ENCODE measurements around the gene BICC1.

Gene BICC1

GRCh38 chr10:58512491-58513187 is at the start of gene BICC1:
TSS of gene BICC1 (plus strand) at chr10:58512872. CDS start at chr10:58513144, 272 bp downstream.
- peak; percentile 50 for DNase-seq

DNA sequence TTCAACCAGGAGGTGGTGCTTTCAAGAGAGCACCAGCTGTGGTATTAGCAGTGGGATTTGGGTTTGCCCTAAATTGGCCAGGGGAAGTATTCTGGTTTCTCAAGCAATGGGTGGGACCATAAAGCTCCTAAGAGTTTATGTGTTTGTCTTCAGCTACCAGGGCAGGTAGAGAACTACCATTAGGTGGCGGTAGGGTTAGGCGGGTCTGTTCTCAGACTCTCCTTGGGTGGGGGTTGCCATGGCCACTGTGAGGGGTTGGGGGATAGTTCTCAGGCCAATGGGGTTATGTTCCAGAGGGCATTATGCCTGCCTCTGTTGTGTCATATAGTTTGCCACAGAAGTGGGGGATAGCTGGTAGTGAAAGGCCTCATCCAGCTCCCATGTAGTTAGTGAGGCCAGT is 47.7 kb upstream of the BICC1 start:
- no peak for DNase-seq

GRCh38 chr10:58465629-58466028 is 47.0 kb upstream of the BICC1 start:
- no peak for DNase-seq

DNA sequence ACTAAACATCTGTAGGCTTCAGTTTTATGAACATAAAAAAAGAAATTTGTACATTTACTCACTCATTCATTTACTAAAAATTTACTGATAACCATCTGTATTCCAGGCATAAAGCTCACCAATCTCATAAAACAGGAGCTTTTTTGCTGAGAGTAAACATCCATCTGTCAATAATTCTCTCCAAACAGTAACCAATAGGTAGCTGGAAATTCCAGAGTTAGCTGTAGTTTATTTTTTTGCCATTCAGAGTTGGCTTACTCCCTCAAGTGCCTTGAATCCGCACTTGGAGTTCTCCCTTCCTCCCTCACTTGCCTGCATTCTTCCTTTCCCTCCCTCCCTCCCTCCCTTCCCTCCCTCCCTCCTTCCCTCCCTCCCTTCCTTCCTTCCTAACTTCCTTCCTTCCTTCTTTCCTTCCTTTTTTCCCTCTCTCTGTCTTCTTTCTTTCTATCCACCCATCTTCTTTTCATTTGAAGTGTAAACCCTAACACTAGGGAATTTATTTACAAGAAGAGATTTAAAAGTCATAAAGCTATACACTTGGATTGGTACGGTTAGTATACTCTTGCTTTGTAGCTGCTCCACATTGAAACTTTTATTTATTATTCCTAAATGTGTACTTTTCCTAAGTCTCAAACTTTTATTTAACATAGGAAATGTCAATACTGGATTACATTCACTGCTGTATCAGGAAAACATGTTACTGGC is 44.6 kb upstream of the BICC1 start:
- no peak for DNase-seq

- no peak for DNase-seq
Observed at GRCh38 chr10:58473976-58474375, 38.7 kb upstream of the BICC1 start.

GRCh38 chr10:58475322-58476277 is 37.1 kb upstream of the BICC1 start:
- DNase-seq: no peak

- DNase-seq: no peak
Observed at GRCh38 chr10:58477122-58477521, 35.5 kb upstream of the BICC1 start.

- no peak for DNase-seq
Observed at GRCh38 chr10:58477902-58478301, 34.8 kb upstream of the BICC1 start.

DNA sequence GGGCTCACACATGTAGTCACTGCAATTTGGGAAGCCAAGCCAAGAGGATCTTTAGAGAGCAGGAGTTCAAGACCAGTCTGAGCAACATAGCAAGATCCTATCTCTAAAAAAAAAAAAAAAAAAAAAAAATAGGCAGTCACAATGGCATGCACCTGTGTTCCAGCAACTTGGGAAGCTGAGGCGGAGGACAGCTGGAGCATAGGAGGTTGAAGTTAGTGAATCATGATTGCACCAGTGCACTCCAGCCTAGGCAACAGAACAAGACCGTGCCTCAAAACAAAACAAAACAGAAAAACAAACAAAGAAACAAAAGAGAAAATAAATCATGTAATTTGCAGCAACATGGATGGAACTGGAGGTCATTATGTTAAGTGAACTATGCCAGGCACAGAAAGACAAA is 33.6 kb upstream of the BICC1 start:
- DNase-seq: no peak

- no peak for DNase-seq
Observed at GRCh38 chr10:58480321-58480720, 32.4 kb upstream of the BICC1 start.

DNA sequence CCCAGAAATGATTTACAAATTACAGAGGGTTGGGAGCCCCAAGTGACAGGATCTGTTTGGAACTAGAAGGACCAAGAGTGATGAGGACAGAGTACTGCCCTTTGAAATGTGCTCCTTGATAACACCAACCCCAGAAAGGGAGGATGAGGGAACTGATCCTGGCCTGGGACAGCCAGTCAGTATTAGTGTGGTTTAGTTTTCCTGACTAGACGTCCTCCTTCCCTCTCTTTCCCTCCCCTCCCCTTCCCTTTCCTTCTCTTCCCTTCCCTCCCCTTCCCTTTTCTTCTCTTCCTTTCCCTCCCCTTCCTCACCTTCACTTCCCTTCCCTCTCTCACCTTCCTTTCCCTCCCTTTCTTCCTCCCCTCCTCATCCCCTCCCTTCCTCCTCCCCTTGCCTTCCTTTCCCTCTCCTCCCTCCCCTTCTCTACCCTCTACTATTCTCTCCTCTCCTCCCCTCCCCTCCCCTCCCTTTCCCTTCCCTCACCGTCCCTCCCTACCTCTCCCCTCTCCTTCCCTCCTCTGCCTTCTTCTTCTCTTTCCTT is 31.0 kb upstream of the BICC1 start:
- no peak for DNase-seq

- no peak for DNase-seq
Observed at GRCh38 chr10:58486821-58487220, 25.9 kb upstream of the BICC1 start.

DNA sequence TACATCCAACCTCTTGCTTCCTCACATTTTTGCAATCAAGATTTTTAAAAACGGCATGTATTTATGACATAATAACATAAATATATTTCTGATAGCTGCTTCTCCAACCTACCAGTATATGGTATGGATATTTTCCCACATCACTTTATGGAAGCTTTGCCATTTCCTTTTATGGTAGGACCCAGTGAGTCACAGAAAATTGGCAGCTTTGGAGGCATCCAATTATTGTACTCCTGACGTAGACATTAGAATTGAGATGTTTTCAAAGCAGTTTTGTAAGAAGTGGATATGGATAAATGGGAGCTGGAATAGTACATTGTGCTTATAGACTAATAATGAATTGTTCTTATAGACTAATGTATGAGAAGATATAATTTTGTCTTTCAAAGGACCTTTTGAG is 23.8 kb upstream of the BICC1 start:
- no peak for DNase-seq

DNA sequence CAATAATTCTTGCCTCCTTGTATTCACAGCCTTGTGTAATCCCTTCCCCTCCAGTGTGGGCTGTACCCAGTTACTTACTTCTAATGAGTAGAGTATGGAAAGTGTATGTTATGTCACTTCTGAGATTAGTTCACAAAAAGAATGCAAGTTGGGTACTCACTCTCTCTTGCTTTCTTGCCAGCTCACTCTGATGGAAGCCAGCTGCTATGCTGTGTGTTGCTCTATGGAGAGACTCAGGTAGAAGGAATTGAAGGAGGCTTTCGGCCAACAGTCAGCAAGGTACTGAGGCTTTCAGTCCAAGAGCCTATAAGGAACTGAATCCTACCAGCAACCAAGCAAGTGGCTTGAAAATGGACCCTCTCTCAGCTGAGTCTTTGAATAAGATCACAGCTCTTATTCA is 9.7 kb upstream of the BICC1 start:
- no peak for DNase-seq

GRCh38 chr10:58508316-58508715 is 4.4 kb upstream of the BICC1 start:
- no peak for DNase-seq

- DNase-seq: peak; percentile 8
Observed at GRCh38 chr10:58511765-58512490, 744 bp upstream of the BICC1 start.

DNA sequence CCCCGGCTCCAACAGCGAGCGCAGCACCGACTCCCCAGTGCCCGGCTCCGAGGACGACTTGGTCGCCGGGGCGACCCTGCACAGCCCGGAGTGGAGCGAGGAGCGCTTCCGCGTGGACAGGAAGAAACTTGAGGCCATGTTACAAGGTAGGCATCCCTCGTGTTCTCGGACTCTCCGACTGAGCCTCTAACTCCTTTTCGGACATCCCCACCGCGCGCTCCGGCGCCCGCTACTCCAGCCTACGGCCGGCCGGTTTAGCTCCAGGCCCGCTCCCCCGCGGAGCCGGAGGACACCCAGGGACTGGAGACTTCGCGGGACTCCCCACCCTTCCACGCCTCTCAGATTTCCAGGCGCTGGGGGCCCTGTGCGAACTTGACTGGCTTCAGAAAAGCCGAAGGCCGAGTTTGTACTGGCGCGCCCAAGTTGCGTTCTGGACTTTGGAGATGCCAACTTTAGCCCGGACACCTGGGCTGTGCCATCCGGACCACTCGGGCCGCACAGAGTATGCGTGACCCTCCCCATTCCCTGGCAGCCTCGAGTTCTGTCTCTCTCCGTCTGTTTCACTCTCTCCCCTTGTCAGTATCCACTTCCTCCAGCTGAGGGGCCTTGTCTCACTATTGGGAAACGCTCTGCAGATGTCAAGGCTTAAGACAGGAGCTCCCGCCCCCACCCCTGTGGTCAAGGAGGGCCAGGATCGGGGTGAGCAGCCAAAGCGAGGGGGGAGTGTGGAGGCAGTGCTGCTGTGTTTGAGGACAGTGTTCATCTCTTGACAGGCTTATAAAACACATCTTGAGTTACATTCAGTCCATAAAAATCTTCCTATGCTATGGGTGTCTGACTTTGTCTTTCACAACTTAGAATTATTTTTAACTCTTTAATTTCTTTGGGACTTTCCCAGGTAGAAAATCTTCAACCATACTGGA is 777 bp downstream of the BICC1 start:
- DNase-seq: peak; percentile 12

- DNase-seq: no peak
Observed at GRCh38 chr10:58514111-58514770, 1.6 kb downstream of the BICC1 start.

GRCh38 chr10:58515291-58515941 is 2.7 kb downstream of the BICC1 start:
- DNase-seq: no peak

DNA sequence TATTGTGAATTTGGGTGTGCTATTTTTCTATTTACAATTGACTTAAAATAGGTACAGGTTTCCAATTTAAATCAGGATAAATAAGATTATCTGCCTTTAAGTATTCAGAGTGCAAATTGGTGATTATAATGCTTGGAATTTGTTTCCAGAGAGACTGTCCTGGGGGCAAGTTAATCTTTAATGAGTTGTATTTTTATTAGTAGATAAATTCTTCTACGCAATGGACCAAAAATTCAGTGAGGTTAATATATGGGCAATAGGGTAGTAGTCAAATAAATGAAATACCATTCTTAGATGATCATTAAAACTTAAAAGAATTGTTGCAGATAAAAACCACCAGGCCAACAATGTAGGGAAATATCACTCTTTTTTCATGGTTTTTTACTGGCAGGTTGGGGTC is 3.4 kb downstream of the BICC1 start:
- no peak for DNase-seq
